Glutamatergic neuron (in vitro differentiated cells): ENCODE data around the gene GREB1. TPM values are rescaled to one million over a fixed set of nuclear protein-coding genes. Genes with fewer than 3 reads are reported as not detected.

ENCODE experiments used
- DNase-seq: peaks from one replicate; pipeline ENCODE4 v3.0.0; 2022
- H3K27ac Mint-ChIP-seq: one replicate; pipeline ENCODE4 v1.8.0; 2020; ENCODE audit warnings: mild to moderate bottlenecking, mixed read lengths, inconsistent platforms; ENCODE audit not compliant: unreplicated experiment
- H3K27me3 Mint-ChIP-seq: one replicate; pipeline ENCODE4 v1.8.0; 2020; ENCODE audit warnings: mild to moderate bottlenecking, moderate library complexity, mixed read lengths, inconsistent platforms; ENCODE audit not compliant: unreplicated experiment
- H3K36me3 Mint-ChIP-seq: one replicate; pipeline ENCODE4 v1.8.0; 2020; ENCODE audit warnings: mild to moderate bottlenecking, mixed read lengths, inconsistent platforms; ENCODE audit not compliant: unreplicated experiment
- H3K4me1 Mint-ChIP-seq: one replicate; pipeline ENCODE4 v1.8.0; 2020; ENCODE audit warnings: mild to moderate bottlenecking, low read depth, mixed read lengths, inconsistent platforms; ENCODE audit not compliant: unreplicated experiment
- H3K4me3 Mint-ChIP-seq: one replicate; pipeline ENCODE4 v1.8.0; 2020; ENCODE audit warnings: mild to moderate bottlenecking, mixed read lengths, inconsistent platforms; ENCODE audit not compliant: unreplicated experiment
- H3K9me3 Mint-ChIP-seq: one replicate; pipeline ENCODE4 v1.8.0; 2020; ENCODE audit warnings: mild to moderate bottlenecking, moderate library complexity, mixed read lengths, inconsistent platforms; ENCODE audit not compliant: unreplicated experiment
- total RNA-seq: library from RNA; stranded (reverse); fragmentation: NEBNext Ultra II Directional; extraction: Animal tissue kit (Norgen Biotek cat#: 25700); gene quantifications from one replicate; pipeline ENCODE4 v1.2.1, GENCODE V29; 2021; ENCODE audit not compliant: unreplicated experiment
- TF ChIP-seq, protein P1 (sequence below): fragments of 200-600 bp; sonication (generic); IDR thresholded peaks from one replicate; pipeline ENCODE4 v1.5.0; 2021; ENCODE audit not compliant: partially characterized antibody, unreplicated experiment

GREB1 gene
- total RNA-seq, 1 donor from 2014 or later: 134 TPM

DNA sequence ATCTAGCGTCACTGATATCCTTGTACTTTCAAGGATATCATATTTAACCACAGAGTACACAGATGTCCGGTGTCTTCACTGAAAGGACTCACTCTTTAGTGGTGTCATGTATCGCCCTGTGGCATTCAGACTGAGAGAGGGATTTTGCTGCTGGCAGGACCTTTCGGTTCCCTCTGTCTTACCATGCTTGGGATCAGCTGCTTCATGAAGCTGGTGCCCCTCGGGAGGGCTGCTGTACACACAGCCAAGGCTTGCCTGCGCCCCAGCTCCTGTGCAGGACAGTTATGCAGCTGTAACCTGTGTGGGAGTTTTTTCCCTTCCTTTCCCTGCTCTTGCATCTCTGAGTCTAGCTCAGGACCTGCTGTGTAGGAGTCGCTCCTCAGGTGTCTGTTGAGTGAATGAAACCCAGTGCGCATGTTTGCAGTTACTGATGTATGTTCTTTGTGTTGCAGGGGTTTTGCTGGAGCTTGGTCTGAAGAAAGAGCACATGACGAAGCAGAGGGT, 64.4 kb downstream of the GREB1 start:
- Mint-ChIP-seq H3K36me3 (no peaks in the 10 kb centered on the region), H3K4me3 (no peak overlapping the region), H3K27ac (no peak overlapping the region), H3K27me3 (peaks cover 5% of the 10 kb centered on the region), H3K9me3 (no peaks in the 10 kb centered on the region), H3K4me1 (peaks cover 2% of the 10 kb centered on the region)
- no peak for DNase-seq
- TF ChIP-seq, protein P1, sequence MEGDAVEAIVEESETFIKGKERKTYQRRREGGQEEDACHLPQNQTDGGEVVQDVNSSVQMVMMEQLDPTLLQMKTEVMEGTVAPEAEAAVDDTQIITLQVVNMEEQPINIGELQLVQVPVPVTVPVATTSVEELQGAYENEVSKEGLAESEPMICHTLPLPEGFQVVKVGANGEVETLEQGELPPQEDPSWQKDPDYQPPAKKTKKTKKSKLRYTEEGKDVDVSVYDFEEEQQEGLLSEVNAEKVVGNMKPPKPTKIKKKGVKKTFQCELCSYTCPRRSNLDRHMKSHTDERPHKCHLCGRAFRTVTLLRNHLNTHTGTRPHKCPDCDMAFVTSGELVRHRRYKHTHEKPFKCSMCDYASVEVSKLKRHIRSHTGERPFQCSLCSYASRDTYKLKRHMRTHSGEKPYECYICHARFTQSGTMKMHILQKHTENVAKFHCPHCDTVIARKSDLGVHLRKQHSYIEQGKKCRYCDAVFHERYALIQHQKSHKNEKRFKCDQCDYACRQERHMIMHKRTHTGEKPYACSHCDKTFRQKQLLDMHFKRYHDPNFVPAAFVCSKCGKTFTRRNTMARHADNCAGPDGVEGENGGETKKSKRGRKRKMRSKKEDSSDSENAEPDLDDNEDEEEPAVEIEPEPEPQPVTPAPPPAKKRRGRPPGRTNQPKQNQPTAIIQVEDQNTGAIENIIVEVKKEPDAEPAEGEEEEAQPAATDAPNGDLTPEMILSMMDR: no peak

DNA sequence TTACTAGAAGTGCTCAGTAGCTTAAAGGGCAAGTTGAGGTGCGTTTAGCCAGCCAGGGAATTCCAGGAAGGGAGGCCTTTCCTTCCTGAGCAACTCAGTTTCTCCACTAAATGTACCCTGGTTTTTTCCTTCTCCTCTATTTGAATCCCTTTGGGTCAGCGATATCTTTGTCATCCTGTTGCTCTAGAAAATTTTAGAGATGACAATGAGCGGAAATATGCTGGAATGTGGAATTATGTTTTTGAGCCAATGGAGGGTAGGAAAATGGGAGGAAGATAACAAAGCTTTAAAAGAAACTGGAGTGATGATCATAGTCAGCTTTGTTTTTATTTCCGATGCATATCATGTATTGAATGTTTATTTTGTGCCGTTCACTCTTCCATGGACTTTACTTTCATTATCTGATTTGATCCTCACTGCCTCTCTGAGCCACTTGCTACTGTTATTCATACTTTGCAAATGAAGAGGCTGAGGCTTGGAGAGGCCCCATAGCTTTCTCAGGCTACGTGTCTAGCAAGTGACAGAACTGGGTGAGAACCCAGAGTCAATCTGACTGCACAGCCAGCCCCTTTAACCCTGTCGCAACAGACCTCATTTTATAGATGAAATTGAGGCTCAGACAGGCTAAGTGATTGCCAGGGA, 68.8 kb downstream of the GREB1 start:
- Mint-ChIP-seq H3K27me3 (peaks cover 6% of the 10 kb centered on the region), H3K4me3 (no peak overlapping the region), H3K27ac (no peak overlapping the region), H3K9me3 (no peaks in the 10 kb centered on the region), H3K36me3 (no peaks in the 10 kb centered on the region), H3K4me1 (peaks cover 2% of the 10 kb centered on the region)
- DNase-seq: no peak
- TF ChIP-seq, protein P1: no peak

DNA sequence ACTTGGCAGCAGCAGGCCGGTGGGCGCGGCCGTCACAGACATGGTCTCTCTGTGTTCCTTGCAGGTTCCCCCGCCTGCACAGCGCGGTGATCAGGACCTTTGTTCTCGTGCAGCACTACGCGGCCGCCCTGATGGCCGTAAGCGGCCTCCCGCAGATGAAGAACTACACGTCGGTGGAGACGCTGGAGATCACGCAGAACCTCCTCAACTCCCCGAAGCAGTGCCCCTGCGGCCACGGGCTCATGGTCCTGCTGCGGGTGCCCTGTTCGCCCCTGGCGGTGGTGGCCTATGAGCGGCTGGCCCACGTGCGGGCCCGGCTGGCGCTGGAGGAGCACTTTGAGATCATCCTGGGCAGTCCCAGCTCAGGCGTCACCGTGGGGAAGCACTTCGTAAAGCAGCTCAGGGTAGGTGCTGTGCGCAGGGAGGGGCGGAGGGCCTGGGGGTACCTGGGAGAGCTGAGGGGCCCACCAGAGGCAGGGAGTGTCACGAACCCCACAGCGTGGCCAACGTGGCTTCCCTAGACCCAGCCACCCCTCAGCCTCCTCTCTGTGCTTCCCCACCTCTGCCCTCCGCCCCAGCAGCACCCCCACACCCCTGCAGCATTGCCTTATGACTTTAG, 76.9 kb downstream of the GREB1 start:
- no peak for DNase-seq
- H3K27ac Mint-ChIP-seq: no peak overlapping the region
- peaks cover 3% of the 10 kb centered on the region for H3K9me3 Mint-ChIP-seq
- TF ChIP-seq, protein P1: no peak
- H3K4me3 Mint-ChIP-seq: no peak overlapping the region
- no peaks in the 10 kb centered on the region for H3K4me1 Mint-ChIP-seq
- H3K36me3 Mint-ChIP-seq: no peaks in the 10 kb centered on the region
- no peaks in the 10 kb centered on the region for H3K27me3 Mint-ChIP-seq

DNA sequence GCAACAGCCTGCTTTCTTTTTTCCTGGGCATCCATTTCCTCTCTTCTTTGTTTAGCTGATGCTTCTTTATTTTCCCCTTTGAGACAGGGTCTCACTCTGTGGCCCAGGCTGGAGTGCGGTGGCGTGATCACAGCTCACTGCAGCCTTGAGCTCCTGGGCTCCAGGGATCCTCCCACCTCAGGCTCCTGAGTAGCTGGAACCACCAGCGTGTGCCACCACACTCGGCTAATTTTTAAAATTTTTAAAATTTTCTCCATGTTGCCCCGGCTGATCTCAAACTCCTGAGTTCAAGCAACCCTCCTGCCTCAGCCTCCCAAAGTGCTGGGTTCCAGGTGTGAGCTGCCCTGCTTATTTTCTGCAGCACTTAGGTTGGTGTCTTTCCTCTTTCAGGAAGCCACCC, 77.4 kb downstream of the GREB1 start:
- peaks cover 3% of the 10 kb centered on the region for H3K9me3 Mint-ChIP-seq
- H3K27me3 Mint-ChIP-seq: no peaks in the 10 kb centered on the region

More for the DNA sequence above, 77.4 kb downstream of the GREB1 start:
- H3K4me1 Mint-ChIP-seq: no peaks in the 10 kb centered on the region
- no peak overlapping the region for H3K4me3 Mint-ChIP-seq
- no peak for DNase-seq
- TF ChIP-seq, protein P1: no peak
- H3K36me3 Mint-ChIP-seq: no peaks in the 10 kb centered on the region
- no peak overlapping the region for H3K27ac Mint-ChIP-seq
